HEK293 (cell line): ENCODE results near the gene LIN37.

Source experiments
- CTCF ChIA-PET: fragments of 350-600 bp; formaldehyde crosslinking; extraction: SDS; loops from one replicate; lab custom pipeline; 2021; ENCODE audit warnings: antibody characterized with exemption; lab: Yijun Ruan, JAX
- POLR2A ChIA-PET: fragments of 300-600 bp; formaldehyde crosslinking; extraction: SDS; loops from one replicate; lab custom pipeline; 2020; ENCODE audit warnings: antibody characterized with exemption, inconsistent platforms; lab: Yijun Ruan, JAX
- H3K27ac ChIP-seq: fragments of 200-500 bp; sonication (Bioruptor generic); 2 replicates; pipeline ENCODE4 v1.5.1; 2014; ENCODE audit warnings: low read depth, low read length, control low read depth, inconsistent platforms; ENCODE audit errors: extremely low read depth
- H3K36me3 ChIP-seq, 2 experiments: fragments of 200-500 bp in 1 of 2; sonication (Bioruptor generic) in 1 of 2; 1 replicate in 1 of 2; 2 replicates in 1 of 2; pipeline ENCODE4 v1.5.1; 2014 to 2017; ENCODE audit warnings: inconsistent platforms in 2 of 2, low read length in 2 of 2; ENCODE audit not compliant: control insufficient read depth in 2 of 2, insufficient read depth in 1 of 2
- H3K4me1 ChIP-seq: fragments of 200-500 bp; sonication (Bioruptor generic); 2 replicates; pipeline ENCODE4 v1.5.1; 2014; ENCODE audit warnings: mild to moderate bottlenecking, low read length, inconsistent platforms; ENCODE audit not compliant: control insufficient read depth, insufficient read depth
- H3K4me3 ChIP-seq: 2 replicates; pipeline ENCODE4 v1.5.1; 2011; ENCODE audit warnings: low read depth, mild to moderate bottlenecking, control low read depth, low read length, moderate library complexity
- H3K9me3 ChIP-seq: fragments of 200-500 bp; sonication (Bioruptor generic); 2 replicates; pipeline ENCODE4 v1.5.1; 2014; ENCODE audit warnings: low read depth, low read length, inconsistent platforms; ENCODE audit not compliant: control insufficient read depth, insufficient read depth
- GLIS1 ChIP-seq: fragments of 450-650 bp; formaldehyde crosslinking; IDR thresholded peaks from 2 replicates; pipeline ENCODE4 v1.5.1; 2016; ENCODE audit warnings: missing biosample characterization, missing genetic modification characterization
- GLIS2 ChIP-seq: fragments of 450-650 bp; formaldehyde crosslinking; IDR thresholded peaks from 2 replicates; pipeline ENCODE4 v1.5.1; 2016; ENCODE audit warnings: missing biosample characterization, missing genetic modification characterization
- KLF1 ChIP-seq: fragments of 450-650 bp; formaldehyde crosslinking; IDR thresholded peaks from 2 replicates; pipeline ENCODE4 v1.5.1; 2016; ENCODE audit warnings: missing biosample characterization, missing genetic modification characterization
- YY1 ChIP-seq: fragments of 450-650 bp; formaldehyde crosslinking; IDR thresholded peaks from 2 replicates; pipeline ENCODE4 v1.5.1; 2018; ENCODE audit warnings: missing biosample characterization, missing genetic modification characterization
- YY2 ChIP-seq: fragments of 450-650 bp; formaldehyde crosslinking; IDR thresholded peaks from 2 replicates; pipeline ENCODE4 v1.5.1; 2016; ENCODE audit warnings: missing biosample characterization, missing genetic modification characterization
- ZBTB17 ChIP-seq: fragments of 450-650 bp; formaldehyde crosslinking; IDR thresholded peaks from 2 replicates; pipeline ENCODE4 v1.5.1; 2016; ENCODE audit warnings: missing biosample characterization, missing genetic modification characterization
- ZNF10 ChIP-seq: fragments of 450-650 bp; formaldehyde crosslinking; IDR thresholded peaks from 2 replicates; pipeline ENCODE4 v1.5.1; 2017; ENCODE audit warnings: missing biosample characterization, missing genetic modification characterization
- ZNF112 ChIP-seq: fragments of 450-650 bp; formaldehyde crosslinking; IDR thresholded peaks from 2 replicates; pipeline ENCODE4 v1.5.0; 2017; ENCODE audit warnings: missing biosample characterization, missing genetic modification characterization
- ZNF335 ChIP-seq: fragments of 450-650 bp; formaldehyde crosslinking; conservative IDR thresholded peaks from 2 replicates; pipeline ENCODE4 v1.5.1; 2016; ENCODE audit warnings: missing biosample characterization, missing genetic modification characterization
- ZNF501 ChIP-seq: fragments of 450-650 bp; formaldehyde crosslinking; IDR thresholded peaks from 2 replicates; pipeline ENCODE4 v1.5.1; 2016; ENCODE audit warnings: missing biosample characterization, missing genetic modification characterization
- ZNF514 ChIP-seq: fragments of 450-650 bp; formaldehyde crosslinking; IDR thresholded peaks from 2 replicates; pipeline ENCODE4 v1.5.1; 2016; ENCODE audit warnings: missing biosample characterization, missing genetic modification characterization
- ZNF600 ChIP-seq: fragments of 450-650 bp; formaldehyde crosslinking; IDR thresholded peaks from 2 replicates; pipeline ENCODE4 v1.5.1; 2016; ENCODE audit warnings: missing biosample characterization, missing genetic modification characterization
- ZNF658 ChIP-seq: fragments of 450-650 bp; formaldehyde crosslinking; IDR thresholded peaks from 2 replicates; pipeline ENCODE4; 2016; ENCODE audit warnings: missing biosample characterization, missing genetic modification characterization
- ZXDB ChIP-seq: fragments of 450-650 bp; formaldehyde crosslinking; IDR thresholded peaks from 2 replicates; pipeline ENCODE4 v1.5.1; 2016; ENCODE audit warnings: missing biosample characterization, missing genetic modification characterization
- TF ChIP-seq, protein P1 (sequence below): fragments of 450-650 bp; formaldehyde crosslinking; IDR thresholded peaks from 2 replicates; pipeline ENCODE4 v1.5.1; 2016; ENCODE audit warnings: missing biosample characterization, missing genetic modification characterization
- TF ChIP-seq, protein P2 (sequence below): fragments of 450-650 bp; formaldehyde crosslinking; IDR thresholded peaks from 2 replicates; pipeline ENCODE4 v1.5.1; 2016; ENCODE audit warnings: missing biosample characterization, missing genetic modification characterization
- TF ChIP-seq, protein P3 (sequence below): fragments of 450-650 bp; formaldehyde crosslinking; IDR thresholded peaks from 2 replicates; pipeline ENCODE4 v1.5.1; 2016; ENCODE audit warnings: missing biosample characterization, missing genetic modification characterization
- TF ChIP-seq, protein P4 (sequence below): fragments of 450-650 bp; formaldehyde crosslinking; IDR thresholded peaks from 2 replicates; pipeline ENCODE4 v1.5.1; 2016; ENCODE audit warnings: missing biosample characterization, missing genetic modification characterization, borderline replicate concordance
- TF ChIP-seq, protein P5 (sequence below): fragments of 450-650 bp; formaldehyde crosslinking; IDR thresholded peaks from 2 replicates; pipeline ENCODE4 v1.5.1; 2017; ENCODE audit warnings: missing biosample characterization, mild to moderate bottlenecking, missing genetic modification characterization, moderate library complexity

The LIN37 gene

DNA sequence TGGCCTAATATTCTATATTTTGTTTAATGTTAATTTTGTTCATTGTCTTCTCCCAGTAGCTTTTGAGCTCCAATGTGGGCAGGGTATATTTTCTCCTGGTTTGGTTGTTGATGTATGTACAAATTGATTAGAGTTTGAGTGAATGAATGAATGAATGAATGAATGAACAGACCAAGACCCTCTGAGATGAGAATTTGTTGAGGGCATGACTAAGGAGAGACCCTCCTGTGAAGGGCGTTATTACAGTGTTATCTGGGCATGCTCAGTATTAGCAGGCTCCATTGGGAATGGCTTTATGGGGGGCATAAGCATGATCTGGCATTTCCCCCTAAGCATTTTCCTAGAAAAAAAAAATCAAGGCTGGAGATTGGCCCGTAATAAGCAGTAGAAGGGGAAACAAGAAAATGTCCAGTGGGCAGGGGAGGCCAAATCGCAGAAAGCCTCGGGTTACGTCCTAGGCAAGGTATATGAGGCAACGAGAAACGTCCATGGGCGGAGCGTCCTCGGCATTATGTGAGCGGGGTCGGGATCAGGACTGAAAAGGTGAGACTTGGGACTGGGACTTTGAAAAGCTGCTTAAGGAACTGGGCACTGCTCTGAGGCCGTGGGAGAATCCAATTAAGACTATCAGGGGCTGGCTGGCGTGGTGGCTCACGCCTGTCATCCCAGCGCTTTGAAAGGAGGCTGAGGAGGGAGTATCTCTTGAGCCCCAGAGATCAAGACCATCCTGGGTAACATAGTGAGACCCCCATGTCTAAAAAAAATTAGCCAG lies 26.1 kb downstream of the LIN37 start (continued):
- TF ChIP-seq KLF1 (tag by site-specific recombination) (no peak), ZNF658 (no peak), ZBTB17 (peak; percentile 65), YY1 (tag by site-specific recombination) (no peak), ZXDB (tag by site-specific recombination) (peak; percentile 40; the same call in 1 of the 2 replicates), ZNF514 (tag by site-specific recombination) (no peak), ZNF501 (tag by site-specific recombination) (no peak), ZNF10 (peak; percentile 88), YY2 (tag by site-specific recombination) (no peak)
- TF ChIP-seq, protein P1, sequence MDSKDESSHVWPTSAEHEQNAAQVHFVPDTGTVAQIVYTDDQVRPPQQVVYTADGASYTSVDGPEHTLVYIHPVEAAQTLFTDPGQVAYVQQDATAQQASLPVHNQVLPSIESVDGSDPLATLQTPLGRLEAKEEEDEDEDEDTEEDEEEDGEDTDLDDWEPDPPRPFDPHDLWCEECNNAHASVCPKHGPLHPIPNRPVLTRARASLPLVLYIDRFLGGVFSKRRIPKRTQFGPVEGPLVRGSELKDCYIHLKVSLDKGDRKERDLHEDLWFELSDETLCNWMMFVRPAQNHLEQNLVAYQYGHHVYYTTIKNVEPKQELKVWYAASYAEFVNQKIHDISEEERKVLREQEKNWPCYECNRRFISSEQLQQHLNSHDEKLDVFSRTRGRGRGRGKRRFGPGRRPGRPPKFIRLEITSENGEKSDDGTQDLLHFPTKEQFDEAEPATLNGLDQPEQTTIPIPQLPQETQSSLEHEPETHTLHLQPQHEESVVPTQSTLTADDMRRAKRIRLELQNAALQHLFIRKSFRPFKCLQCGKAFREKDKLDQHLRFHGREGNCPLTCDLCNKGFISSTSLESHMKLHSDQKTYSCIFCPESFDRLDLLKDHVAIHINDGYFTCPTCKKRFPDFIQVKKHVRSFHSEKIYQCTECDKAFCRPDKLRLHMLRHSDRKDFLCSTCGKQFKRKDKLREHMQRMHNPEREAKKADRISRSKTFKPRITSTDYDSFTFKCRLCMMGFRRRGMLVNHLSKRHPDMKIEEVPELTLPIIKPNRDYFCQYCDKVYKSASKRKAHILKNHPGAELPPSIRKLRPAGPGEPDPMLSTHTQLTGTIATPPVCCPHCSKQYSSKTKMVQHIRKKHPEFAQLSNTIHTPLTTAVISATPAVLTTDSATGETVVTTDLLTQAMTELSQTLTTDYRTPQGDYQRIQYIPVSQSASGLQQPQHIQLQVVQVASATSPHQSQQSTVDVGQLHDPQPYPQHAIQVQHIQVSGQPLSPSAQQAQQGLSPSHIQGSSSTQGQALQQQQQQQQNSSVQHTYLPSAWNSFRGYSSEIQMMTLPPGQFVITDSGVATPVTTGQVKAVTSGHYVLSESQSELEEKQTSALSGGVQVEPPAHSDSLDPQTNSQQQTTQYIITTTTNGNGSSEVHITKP (tag by site-specific recombination): peak; percentile 98
- TF ChIP-seq, protein P2, sequence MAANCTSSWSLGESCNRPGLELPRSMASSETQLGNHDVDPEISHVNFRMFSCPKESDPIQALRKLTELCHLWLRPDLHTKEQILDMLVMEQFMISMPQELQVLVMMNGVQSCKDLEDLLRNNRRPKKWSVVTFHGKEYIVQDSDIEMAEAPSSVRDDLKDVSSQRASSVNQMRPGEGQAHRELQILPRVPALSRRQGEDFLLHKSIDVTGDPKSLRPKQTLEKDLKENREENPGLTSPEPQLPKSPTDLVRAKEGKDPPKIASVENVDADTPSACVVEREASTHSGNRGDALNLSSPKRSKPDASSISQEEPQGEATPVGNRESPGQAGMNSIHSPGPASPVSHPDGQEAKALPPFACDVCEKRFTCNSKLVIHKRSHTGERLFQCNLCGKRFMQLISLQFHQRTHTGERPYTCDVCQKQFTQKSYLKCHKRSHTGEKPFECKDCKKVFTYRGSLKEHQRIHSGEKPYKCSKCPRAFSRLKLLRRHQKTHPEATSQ (tag by site-specific recombination): no peak
- TF ChIP-seq, protein P3, sequence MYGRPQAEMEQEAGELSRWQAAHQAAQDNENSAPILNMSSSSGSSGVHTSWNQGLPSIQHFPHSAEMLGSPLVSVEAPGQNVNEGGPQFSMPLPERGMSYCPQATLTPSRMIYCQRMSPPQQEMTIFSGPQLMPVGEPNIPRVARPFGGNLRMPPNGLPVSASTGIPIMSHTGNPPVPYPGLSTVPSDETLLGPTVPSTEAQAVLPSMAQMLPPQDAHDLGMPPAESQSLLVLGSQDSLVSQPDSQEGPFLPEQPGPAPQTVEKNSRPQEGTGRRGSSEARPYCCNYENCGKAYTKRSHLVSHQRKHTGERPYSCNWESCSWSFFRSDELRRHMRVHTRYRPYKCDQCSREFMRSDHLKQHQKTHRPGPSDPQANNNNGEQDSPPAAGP (tag by site-specific recombination): 0 out of 2 replicates have a peak, but pooled peaks have one; percentile 1
- TF ChIP-seq, protein P4, sequence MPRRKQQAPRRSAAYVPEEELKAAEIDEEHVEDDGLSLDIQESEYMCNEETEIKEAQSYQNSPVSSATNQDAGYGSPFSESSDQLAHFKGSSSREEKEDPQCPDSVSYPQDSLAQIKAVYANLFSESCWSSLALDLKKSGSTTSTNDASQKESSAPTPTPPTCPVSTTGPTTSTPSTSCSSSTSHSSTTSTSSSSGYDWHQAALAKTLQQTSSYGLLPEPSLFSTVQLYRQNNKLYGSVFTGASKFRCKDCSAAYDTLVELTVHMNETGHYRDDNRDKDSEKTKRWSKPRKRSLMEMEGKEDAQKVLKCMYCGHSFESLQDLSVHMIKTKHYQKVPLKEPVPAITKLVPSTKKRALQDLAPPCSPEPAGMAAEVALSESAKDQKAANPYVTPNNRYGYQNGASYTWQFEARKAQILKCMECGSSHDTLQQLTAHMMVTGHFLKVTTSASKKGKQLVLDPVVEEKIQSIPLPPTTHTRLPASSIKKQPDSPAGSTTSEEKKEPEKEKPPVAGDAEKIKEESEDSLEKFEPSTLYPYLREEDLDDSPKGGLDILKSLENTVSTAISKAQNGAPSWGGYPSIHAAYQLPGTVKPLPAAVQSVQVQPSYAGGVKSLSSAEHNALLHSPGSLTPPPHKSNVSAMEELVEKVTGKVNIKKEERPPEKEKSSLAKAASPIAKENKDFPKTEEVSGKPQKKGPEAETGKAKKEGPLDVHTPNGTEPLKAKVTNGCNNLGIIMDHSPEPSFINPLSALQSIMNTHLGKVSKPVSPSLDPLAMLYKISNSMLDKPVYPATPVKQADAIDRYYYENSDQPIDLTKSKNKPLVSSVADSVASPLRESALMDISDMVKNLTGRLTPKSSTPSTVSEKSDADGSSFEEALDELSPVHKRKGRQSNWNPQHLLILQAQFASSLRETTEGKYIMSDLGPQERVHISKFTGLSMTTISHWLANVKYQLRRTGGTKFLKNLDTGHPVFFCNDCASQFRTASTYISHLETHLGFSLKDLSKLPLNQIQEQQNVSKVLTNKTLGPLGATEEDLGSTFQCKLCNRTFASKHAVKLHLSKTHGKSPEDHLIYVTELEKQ (tag by site-specific recombination): no peak

DNA sequence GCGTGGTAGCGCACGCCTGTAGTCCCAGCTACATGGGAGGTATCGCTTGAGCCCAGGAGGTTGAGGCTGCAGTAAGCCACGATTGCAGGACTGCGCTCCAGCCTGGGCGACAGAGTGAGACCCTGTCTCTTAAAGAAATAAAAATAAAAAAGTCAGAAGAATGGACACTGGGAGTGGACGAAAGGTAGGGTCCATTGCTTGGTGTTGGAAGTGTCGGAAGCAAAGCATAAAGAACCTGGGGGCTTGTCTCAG lies 26.6 kb downstream of the LIN37 start:
- ChIA-PET CTCF (interaction anchor here (0.7 to 0.9 kb wide), 3 partner anchors 10 to 294 kb away, joined by 3 read pairs; partner anchors contain the start of genes PSENEN and U2AF1L4), POLR2A (interaction anchor here (2.6 to 3.8 kb wide), 4 partner anchors 13 to 34 kb away, joined by 7 to 39 read pairs (median 22); partner anchors contain the start of genes IGFLR1, LIN37, PSENEN and U2AF1L4)
- H3K36me3 ChIP-seq: peaks cover 17 to 26% of the 10 kb centered on the region in 2 experiments
- H3K9me3 ChIP-seq: no peaks in the 10 kb centered on the region
- peak overlapping the region; percentile 21 for H3K4me3 ChIP-seq
- no peak overlapping the region for H3K27ac ChIP-seq
- peaks cover 24% of the 10 kb centered on the region for H3K4me1 ChIP-seq
- TF ChIP-seq ZNF600 (tag by site-specific recombination) (peak; percentile 87), GLIS1 (tag by site-specific recombination) (peak; percentile 51; the same call in 1 of the 2 replicates), GLIS2 (tag by site-specific recombination) (peak; percentile 97), ZNF335 (tag by site-specific recombination) (peak; percentile 61), ZNF112 (tag by site-specific recombination) (no peak)
- TF ChIP-seq, protein P5, sequence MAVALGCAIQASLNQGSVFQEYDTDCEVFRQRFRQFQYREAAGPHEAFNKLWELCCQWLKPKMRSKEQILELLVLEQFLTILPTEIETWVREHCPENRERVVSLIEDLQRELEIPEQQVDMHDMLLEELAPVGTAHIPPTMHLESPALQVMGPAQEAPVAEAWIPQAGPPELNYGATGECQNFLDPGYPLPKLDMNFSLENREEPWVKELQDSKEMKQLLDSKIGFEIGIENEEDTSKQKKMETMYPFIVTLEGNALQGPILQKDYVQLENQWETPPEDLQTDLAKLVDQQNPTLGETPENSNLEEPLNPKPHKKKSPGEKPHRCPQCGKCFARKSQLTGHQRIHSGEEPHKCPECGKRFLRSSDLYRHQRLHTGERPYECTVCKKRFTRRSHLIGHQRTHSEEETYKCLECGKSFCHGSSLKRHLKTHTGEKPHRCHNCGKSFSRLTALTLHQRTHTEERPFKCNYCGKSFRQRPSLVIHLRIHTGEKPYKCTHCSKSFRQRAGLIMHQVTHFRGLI: no peak
- TF ChIP-seq, all 188 proteins: peak for 4
